Measurements from ENCODE around the gene SRSF3.
"Not testable (repeated sequence)": the region's sequence is repeated elsewhere in the genome, so short reads cannot be mapped to it uniquely, and the experiment has no call there.

The SRSF3 gene

GRCh38 chr6:36598739-36599318 lies 4.7 kb downstream of the SRSF3 start:
- no peak overlapping the region for H3K4me3 ChIP-seq (ENCODE audit: low read depth, low read length)
- no peak for DNase-seq (ENCODE audit: low read depth)
- TF ChIP-seq, protein P1, sequence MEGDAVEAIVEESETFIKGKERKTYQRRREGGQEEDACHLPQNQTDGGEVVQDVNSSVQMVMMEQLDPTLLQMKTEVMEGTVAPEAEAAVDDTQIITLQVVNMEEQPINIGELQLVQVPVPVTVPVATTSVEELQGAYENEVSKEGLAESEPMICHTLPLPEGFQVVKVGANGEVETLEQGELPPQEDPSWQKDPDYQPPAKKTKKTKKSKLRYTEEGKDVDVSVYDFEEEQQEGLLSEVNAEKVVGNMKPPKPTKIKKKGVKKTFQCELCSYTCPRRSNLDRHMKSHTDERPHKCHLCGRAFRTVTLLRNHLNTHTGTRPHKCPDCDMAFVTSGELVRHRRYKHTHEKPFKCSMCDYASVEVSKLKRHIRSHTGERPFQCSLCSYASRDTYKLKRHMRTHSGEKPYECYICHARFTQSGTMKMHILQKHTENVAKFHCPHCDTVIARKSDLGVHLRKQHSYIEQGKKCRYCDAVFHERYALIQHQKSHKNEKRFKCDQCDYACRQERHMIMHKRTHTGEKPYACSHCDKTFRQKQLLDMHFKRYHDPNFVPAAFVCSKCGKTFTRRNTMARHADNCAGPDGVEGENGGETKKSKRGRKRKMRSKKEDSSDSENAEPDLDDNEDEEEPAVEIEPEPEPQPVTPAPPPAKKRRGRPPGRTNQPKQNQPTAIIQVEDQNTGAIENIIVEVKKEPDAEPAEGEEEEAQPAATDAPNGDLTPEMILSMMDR (IDR thresholded peaks at IDR 0.05; ENCODE audit: control insufficient read depth, extremely low read depth, insufficient read depth), result no peak

DNA sequence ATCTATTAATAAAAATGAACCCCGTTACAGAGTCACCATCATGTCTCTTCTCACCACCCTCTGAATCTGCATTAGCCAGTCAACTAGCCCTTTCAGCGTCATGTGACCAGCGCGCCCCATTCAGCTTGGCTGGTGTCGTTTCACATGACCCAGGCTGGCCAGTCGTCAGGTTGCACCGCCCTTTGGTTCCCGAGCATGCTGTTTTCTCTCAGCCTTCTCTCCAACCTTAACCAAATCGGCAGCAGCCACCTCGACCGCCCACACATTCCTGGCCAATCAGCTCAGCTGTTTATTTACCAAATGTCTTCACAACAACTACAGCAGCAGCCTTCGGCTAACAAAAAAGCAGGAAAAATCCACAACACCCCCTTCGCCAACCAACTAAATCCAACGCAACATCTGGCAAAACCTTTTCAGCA lies 5.6 kb downstream of the SRSF3 start:
- TF ChIP-seq, protein P1 (IDR thresholded peaks at IDR 0.05; ENCODE audit: control insufficient read depth, extremely low read depth, insufficient read depth), result no peak
- DNase-seq (ENCODE audit: low read depth), result no peak
- no peak overlapping the region for H3K4me3 ChIP-seq (ENCODE audit: low read depth, low read length)

- DNase-seq (ENCODE audit: low read depth), result no peak
- H3K4me3 ChIP-seq (ENCODE audit: low read depth, low read length), result no peak overlapping the region
- TF ChIP-seq, protein P1 (IDR thresholded peaks at IDR 0.05; ENCODE audit: control insufficient read depth, extremely low read depth, insufficient read depth), result no peak
Measured at GRCh38 chr6:36600564-36601146, 6.5 kb downstream of the SRSF3 start.

DNA sequence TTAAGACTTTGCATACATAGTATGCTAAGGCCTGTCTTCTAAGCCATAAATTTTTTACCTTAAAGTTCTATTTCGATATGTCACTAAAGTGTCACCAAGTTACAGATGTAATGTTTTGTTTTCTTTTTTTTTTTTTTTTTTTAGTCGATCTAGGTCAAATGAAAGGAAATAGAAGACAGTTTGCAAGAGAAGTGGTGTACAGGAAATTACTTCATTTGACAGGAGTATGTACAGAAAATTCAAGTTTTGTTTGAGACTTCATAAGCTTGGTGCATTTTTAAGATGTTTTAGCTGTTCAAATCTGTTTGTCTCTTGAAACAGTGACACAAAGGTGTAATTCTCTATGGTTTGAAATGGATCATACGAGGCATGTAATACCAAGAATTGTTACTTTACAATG lies 7.7 kb downstream of the SRSF3 start:
- H3K4me3 ChIP-seq (ENCODE audit: low read depth, low read length); DNase-seq (ENCODE audit: low read depth): not testable (repeated sequence)

DNA sequence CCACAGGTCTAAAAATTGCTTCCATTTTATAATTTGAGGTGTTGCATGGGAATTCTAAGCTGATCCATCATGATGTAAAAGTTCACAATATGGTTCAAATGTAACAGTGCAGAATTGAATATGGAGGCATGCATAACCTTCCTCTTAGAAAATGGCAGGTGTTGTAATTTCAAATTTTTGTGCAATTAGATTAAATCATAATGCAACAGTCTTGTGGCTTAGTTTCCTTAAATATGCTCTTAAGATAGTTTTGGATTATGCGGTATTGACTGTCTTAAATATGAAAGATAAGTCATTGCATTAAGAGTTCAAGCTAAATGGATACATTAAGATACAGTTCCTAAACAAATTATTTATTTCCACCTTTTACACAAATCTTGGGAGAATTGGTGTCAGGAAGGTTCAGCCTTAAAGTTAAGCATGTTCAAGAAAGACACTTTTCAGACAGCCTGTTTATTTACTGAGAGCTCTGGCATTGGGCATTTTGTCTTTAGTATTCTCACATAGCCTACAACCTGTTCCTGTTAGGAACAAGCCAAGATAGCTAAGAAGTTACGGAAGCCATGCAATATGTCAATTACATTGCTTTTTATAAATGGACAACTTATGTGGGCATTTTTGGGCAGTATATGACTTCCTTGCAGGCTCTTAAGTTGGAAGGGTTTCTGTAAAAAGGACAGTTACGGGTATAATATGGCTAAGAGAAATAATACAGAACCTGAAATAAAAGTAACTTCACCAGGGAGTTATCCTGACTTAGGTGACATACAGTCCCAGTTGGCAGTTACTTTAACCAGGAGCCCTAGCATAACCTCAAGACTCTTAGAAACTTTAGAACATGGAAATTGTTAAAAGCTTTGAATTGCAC lies 9.3 kb downstream of the SRSF3 start:
- H3K4me3 ChIP-seq (ENCODE audit: low read depth, low read length), result no peak overlapping the region
- TF ChIP-seq, protein P1 (IDR thresholded peaks at IDR 0.05; ENCODE audit: control insufficient read depth, extremely low read depth, insufficient read depth), result no peak
- no peak for DNase-seq (ENCODE audit: low read depth)

DNA sequence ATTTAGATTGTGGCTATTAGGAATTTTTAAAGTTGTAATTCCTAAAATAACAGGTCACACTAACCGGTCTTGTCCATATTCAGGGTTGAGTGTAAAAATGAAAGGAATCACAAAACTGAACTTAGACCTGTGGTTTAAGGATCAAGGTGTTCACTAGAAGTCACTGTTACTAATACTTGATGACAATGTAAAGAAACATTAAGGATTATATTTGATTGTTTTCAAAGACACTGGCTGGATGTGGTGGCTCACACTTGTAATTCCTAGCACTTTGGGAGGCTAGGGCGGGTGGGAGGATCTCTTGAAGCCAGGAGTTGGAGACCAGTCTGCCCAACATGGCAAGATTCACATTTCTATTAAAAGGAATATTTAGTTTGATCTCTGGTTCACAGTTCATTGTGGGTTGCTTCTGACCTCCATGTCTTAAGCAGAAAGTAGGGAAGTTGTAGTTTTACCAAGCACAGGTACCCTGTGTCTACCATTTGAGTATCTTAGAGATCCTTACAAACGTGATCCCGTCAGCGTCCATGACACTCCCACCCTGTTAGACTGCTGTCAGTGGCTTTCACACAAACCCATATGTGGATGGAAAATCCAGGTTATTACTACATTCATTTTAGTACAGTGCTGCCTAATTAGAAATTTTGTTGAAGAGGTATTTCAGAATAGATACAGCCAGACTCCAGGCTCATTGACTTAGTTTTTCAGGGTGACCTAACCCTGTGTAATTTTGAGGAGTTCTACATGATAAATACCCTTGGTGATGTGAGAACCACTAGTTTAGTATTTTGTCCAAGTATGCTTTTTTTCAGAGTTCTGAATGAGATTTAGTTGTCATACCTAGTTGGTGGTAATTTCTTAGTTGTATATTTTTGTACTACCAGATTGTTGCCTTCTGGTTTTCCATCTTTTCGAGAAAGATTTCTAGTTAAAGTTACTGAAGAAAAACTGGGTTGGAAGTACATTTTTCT lies 10.2 kb downstream of the SRSF3 start:
- H3K4me3 ChIP-seq (ENCODE audit: low read depth, low read length), result no peak overlapping the region
- no peak for DNase-seq (ENCODE audit: low read depth)
- TF ChIP-seq, protein P1 (IDR thresholded peaks at IDR 0.05; ENCODE audit: control insufficient read depth, extremely low read depth, insufficient read depth), result no peak

Measured in LNCaP clone FGC (cell line).